Endothelial cell of hepatic sinusoid (primary cell): ENCODE results near the gene ITPRID2.

Source experiments
- in situ Hi-C: cut with HindIII; loops from 2 replicates; pipeline ENCODE4 v1.10.0; 2017; ENCODE audit warnings: low sequenced_read_pairs

The ITPRID2 gene

GRCh38 chr2:181879295-181879694, 12.2 kb upstream of the ITPRID2 start:
- in situ Hi-C loops, result no loop called here

DNA sequence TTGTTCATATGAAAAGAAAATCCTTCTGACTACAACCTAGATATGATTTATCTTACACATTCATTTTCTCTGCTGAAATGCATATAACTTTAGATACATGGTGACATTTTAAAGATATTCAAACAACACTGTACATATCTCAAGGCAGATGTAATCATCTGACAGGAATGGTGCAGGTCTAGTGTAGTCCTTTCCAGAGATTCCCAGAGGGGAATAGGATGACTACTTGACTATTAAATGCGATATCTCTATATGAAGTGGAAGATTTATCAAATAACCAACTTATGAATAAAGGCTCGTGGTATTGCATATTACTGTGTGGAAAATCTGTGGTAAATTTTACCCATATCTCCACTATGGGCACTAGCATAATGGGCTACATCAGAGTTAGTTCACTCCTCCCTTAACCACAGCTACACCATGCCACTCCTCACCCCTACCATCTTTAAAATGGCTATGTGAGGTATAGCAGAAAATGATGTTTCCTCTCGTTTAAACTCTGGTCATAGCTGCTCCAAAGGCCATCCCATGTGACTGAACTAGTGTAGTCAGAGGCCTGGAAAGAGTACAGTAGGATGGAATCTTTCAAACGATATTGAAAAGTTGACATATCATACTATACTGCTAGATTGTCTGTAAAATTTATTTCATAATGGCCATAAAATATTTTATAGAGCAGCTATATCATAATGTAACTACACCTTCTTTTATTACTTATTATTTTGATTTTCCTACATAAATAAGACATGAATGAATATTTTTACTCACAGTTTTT, 9.1 kb upstream of the ITPRID2 start:
- in situ Hi-C loops, result no loop called here

DNA sequence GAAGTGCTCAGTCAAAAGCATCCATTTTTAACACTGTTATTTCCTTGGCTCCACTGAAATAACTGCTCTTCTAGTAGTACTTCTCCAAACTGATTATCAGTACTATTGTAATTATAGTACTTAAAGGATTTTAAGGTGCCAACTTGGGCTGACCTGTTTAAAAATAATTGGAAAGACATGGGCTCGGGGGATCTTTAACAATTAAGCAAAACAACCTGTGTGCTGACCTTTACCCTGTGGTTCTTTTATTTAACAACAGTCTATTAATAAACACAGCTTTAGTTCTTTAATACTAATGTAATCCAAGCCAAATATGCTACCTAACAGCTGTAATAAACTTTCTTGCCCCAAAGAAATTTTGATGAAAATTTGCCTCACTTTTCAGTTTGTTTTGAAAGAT, 6.9 kb upstream of the ITPRID2 start:
- in situ Hi-C loops, result no loop called here

- in situ Hi-C loops, result no loop called here
These were observed 6.4 kb upstream of the ITPRID2 start for GRCh38 chr2:181885096-181885495.

- in situ Hi-C loops, result no loop called here
These were observed 5.3 kb upstream of the ITPRID2 start for GRCh38 chr2:181886192-181886591.

DNA sequence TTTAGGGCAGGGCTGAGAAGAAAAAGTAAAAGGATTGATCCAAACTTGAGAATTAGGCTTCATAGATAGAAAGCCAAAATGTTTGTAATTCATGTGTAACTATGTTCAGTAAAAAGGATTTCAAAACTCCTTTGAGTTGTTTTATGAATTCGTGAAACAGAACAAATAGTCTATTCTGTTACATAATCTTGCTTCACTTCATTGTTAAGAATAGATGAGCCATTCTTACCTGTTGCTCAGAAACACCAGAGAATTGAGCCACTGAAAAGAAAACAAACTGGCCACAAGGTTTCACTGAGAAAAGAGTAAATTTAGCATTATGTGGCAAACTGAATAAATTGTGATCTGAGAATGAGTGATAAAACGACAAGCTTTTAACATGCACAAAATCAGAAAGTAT, 4.5 kb upstream of the ITPRID2 start:
- in situ Hi-C loops, result no loop called here

- in situ Hi-C loops, result no loop called here
These were observed 1.8 kb upstream of the ITPRID2 start for GRCh38 chr2:181889776-181890175.

DNA sequence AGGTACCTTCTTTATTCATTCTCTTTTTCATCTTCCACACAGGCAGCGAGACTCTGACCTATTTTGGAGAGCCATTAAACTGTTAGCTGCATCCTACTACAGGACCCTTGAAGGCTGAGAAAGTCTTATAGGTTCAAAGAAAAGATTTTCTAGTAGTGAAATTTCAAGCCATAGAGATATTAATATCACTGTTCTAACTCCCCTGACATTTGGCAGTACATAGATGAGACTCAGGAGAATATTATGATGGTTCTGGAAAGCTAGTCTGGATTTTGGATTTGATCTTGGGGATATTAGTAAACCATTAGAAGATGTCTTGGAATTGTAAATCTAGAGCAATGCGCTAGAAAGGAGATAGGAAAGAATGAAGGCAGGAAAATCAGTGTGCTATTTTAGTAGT, 1.3 kb upstream of the ITPRID2 start:
- in situ Hi-C loops, result no loop called here

DNA sequence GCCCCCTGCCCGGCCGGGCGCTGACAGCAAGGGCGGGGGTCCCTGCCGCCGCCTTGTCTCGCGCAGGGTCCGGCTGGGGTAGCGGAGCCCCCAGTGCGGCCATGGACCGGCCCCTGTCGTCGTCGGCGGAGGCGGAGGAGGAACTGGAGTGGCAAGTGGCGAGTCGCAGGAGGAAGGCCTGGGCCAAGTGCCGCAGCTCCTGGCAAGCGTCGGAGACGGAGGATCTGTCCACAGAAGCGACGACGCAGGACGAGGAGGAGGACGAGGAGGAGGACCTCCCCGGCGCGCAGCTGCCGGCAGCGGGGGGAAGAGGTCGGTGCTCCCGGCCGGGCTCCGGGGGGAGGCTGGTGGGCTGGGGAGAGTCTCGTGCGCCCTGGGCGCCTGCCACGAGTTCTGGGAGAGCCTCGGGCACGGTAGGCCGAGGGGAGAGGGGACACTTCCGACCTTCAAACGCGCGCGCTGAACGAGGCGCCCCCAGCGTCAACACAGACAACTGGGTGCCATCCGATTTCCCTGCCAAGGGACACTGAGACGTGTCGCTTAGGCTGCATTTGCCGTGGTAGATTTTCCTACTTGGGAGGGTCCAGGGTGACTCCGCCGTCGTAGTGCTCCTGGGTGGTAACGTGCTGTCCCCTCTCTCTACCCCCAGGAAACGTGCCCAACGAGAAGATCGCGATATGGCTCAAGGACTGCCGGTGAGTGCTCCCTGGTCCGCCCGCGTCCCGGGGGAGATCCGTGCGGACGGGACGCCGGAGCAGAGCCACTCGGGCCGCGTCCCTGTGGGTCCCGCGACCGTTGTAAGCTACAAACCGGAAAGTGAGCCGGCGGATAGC, 652 bp downstream of the ITPRID2 start:
- in situ Hi-C loops, result no loop called here

GRCh38 chr2:181892799-181893435, 1.4 kb downstream of the ITPRID2 start:
- in situ Hi-C loops, result no loop called here

- in situ Hi-C loops, result no loop called here
These were observed 2.9 kb downstream of the ITPRID2 start for GRCh38 chr2:181894381-181894780.

GRCh38 chr2:181895818-181896217, 4.3 kb downstream of the ITPRID2 start:
- in situ Hi-C loops, result loop anchor here (5.0 kb wide), 1 partner anchor 144 kb away; no protein-coding TSS in a partner anchor

DNA sequence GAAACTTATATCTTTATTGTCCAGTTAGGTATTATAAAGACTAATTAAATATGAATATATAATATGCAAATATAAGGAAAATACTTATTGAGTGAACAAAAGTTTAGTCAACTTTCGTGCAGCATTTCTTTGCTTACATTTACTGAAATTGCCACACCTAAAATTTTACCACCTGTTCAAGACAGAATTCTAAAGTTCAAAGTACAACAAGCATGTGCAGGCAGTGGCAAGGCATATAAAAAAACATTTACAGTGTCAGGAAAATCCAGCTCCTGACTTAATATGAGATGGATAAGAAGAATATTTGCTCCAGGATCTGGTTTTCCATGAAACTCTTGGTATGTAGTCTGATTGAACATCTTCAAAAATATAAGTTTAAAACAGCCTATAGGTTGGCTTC, 4.8 kb downstream of the ITPRID2 start:
- in situ Hi-C loops, result loop anchor here (5.0 kb wide), 1 partner anchor 144 kb away; no protein-coding TSS in a partner anchor

DNA sequence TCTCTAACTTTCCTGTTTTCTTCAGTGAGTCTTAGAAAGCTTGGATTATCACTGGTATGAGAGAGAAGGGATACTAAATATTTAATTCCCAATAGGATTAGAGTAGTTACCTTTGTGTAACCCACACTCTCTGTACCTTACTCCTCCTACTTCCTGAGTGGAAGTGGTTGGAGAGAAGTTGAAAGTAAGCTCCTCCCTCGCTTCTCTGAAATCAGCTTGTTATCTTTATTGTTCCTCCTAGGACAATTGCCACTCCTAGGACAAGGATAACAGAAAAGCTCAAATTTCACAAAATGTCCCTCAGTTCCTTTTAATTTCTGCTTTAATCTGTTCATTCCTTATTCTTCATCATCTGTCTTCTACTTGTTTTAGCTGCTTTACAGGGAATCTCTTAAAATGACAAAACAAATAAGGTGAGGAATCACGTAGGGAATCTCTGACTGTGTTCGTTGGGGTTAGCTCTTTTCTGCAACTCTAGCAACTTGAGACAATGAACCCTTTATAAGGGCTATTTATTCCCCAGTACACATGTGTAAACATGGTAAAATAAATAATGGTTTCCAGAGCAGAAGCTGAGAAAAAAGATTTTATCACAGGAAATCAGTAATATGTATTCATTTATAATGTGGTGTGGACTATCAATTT, 8.6 kb downstream of the ITPRID2 start:
- in situ Hi-C loops, result loop anchor here (25.0 kb wide), 1 partner anchor 187 kb away; no protein-coding TSS in a partner anchor

GRCh38 chr2:181902625-181903024, 11.1 kb downstream of the ITPRID2 start:
- in situ Hi-C loops, result loop anchor here (25.0 kb wide), 1 partner anchor 185 kb away; no protein-coding TSS in a partner anchor

GRCh38 chr2:181904022-181904632, 12.6 kb downstream of the ITPRID2 start:
- in situ Hi-C loops, result loop anchor here (25.0 kb wide), 1 partner anchor 183 kb away; no protein-coding TSS in a partner anchor

GRCh38 chr2:181907057-181907456, 15.5 kb downstream of the ITPRID2 start:
- in situ Hi-C loops, result loop anchor here (25.0 kb wide), 1 partner anchor 180 kb away; no protein-coding TSS in a partner anchor

- in situ Hi-C loops, result loop anchor here (25.0 kb wide), 1 partner anchor 180 kb away; no protein-coding TSS in a partner anchor
These were observed 16.1 kb downstream of the ITPRID2 start for GRCh38 chr2:181907635-181908034.

DNA sequence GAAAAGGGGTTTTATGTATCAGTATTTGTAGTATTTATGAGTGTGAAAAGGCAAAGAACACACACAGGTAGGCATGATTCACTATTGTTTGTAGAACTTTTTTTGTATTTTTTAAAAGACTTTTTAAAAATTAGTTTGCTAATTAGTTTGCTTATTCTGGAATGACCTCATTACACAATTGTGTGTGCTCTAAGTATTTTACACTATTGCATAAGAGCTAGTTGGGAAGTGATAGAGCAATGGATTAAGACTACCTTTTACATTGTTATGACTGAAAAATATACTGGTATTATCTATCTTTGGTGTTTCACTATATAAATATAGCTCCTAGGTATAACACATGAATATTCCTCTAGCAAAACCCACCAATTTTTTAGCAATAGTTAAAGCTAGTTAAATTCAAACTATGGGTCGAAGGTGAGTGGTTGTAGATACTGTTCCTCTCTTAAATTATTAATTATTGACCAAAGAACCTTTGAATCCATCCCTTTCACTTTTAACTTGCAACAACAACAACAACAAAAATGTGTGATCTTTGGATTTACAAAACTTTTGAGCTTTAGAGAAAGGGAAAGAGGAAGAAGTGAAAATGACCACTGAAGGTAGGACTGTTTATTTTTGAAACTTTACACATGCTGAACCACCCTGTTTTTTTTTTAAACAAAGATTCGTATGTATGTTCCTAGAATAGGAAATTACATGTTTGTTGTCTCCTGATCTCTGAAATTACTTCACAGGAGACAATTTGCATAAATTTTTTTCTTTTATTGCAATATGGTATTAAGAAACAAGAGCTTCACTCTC, 18.7 kb downstream of the ITPRID2 start:
- in situ Hi-C loops, result loop anchor here (25.0 kb wide), 1 partner anchor 177 kb away; no protein-coding TSS in a partner anchor
